Fibroblast of the aortic adventitia (primary cell): ENCODE results near the gene SEMA4D. TPM values are rescaled to one million over a fixed set of nuclear protein-coding genes. Genes with fewer than 3 reads are reported as not detected.
A peak's percentile ranks its signal among the peaks of the same experiment; 100 is the strongest.

Source experiments
- DNase-seq: peaks from one replicate; pipeline ENCODE4 v3.0.0-alpha.2; 2010; ENCODE audit warnings: low read depth
- H3K4me3 ChIP-seq: 2 replicates; pipeline ENCODE4 v1.5.1; 2011; ENCODE audit warnings: low read depth, mild to moderate bottlenecking, control low read depth, low read length, moderate library complexity
- total RNA-seq: library from RNA; depleted of rRNA; stranded (reverse); fragments of >200 nt; gene quantifications from 2 replicates; pipeline ENCODE4 v1.2.3, GENCODE V29; 2012; ENCODE audit warnings: low replicate concordance
- TF ChIP-seq, protein P1 (sequence below): IDR thresholded peaks from 2 replicates; pipeline ENCODE4 v1.5.1; 2011; ENCODE audit warnings: mild to moderate bottlenecking, low read length, control low read depth, inconsistent platforms; ENCODE audit not compliant: insufficient read depth

SEMA4D gene
- total RNA-seq, 1 donor = 0.36 TPM

DNA sequence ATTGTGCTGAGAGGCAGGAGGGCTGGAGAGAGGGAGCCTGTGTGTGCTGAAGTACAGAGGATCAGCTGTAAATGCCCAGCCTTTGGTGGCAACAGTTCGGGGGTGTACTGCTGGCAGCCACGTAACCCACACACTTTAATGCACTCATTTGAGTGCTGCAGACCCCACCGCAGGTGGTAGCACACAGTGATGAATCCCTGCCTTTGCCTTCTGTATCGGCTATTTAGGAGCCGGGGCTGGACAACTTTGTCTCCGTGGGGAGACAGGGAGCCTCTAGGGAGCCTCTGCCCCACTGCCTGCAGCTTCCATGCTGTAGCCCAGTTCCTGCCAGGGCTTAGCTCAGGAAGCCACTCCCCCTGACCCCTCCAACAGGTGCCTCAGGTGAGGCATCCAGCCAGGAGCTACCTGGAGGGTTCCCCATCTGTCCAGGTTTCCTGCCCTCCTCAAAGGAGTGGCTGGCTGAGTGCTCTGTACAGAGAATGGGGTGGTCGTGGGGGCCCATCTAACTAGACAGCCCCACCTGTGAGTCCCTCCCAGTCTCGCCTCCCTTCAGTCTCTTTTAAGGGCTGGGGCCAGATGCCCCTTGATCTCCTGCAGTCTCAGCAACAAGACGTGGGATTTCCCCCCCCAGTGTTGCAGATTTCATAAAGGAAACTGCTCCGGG lies 135.1 kb downstream of the SEMA4D start:
- TF ChIP-seq, protein P1, sequence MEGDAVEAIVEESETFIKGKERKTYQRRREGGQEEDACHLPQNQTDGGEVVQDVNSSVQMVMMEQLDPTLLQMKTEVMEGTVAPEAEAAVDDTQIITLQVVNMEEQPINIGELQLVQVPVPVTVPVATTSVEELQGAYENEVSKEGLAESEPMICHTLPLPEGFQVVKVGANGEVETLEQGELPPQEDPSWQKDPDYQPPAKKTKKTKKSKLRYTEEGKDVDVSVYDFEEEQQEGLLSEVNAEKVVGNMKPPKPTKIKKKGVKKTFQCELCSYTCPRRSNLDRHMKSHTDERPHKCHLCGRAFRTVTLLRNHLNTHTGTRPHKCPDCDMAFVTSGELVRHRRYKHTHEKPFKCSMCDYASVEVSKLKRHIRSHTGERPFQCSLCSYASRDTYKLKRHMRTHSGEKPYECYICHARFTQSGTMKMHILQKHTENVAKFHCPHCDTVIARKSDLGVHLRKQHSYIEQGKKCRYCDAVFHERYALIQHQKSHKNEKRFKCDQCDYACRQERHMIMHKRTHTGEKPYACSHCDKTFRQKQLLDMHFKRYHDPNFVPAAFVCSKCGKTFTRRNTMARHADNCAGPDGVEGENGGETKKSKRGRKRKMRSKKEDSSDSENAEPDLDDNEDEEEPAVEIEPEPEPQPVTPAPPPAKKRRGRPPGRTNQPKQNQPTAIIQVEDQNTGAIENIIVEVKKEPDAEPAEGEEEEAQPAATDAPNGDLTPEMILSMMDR = no peak
- no peak for DNase-seq
- H3K4me3 ChIP-seq = no peak overlapping the region

DNA sequence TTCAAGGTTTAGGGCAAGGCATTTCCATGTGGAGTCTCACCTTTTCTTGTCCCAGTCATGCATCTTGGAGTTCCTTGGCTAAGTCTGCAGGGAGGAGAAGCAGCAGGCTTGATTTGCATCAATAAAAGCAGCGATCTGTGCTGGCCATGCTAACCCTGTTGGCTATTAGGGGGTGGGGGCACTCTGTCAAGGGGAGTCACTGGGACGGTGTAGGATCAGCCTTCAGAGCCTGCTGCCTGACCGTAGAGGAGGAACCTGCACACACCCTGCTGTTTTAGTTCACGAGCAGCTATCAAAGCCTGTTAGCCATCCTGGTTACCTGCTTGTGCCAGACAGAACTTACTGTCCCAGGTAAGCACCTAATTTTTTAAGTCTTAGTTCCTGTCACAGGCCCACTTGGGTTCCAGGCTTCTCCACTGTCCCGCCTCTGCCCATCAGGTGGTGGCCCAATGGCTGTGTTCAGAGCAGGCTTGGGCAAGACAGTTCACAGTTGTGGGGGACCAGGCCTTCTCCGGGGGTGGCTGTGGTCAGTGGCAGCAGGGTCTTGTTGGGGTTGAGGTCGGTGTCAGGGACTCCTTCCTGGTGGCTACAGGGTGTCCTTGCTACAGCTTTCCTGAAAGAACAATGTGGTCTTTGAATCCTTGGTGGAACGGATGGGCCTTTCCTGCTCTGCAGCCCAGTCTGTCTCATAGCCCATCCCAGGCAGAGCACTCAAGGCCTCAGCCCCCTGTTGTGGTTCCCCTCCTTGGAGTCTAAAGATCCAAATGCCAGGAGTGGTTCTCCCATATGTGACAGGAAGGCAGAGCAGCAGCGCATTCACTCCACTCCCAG lies 135.9 kb downstream of the SEMA4D start:
- TF ChIP-seq, protein P1 = no peak
- no peak overlapping the region for H3K4me3 ChIP-seq
- no peak for DNase-seq

DNA sequence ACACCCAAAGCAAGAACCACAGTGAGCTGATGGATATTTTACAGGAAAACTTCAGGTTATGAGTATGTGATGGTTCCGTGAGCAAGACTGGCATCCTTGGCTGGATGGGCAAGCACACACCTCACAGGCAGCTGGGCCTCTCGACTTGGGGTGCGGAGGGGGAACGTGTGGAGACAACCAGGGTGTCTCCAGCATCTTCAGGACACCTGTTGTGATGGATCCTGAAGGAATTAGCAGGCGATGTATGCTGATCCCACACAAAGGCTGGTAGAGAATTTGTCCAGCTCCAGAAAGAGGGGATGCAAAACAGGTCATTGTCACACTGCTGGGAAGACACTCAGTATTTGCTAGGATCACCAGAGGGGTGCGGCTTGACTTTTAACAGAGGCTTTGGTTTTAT lies 136.9 kb downstream of the SEMA4D start:
- TF ChIP-seq, protein P1 = no peak

DNA sequence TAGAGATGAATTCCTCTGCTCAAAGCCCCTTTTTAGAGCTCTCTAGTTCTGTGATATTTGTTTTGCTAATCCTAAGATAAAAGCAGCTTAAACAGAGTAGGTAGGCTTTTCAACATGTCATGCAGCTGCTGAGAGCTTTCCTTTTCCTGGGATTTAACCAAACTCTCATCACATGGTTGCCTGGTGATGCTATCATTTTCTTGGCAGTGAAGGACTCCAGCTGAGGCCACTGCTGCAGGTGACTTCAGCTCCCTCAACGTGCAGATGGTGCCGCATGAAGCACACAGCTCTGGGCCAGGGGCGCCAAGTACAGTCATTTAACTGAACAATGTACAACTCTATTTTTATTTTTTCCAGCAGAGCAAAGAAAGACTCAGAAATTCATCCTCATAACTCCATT lies 137.4 kb downstream of the SEMA4D start:
- H3K4me3 ChIP-seq = no peak overlapping the region
- TF ChIP-seq, protein P1 = no peak
- no peak for DNase-seq

More for the DNA sequence above, 136.9 kb downstream of the SEMA4D start:
- no peak overlapping the region for H3K4me3 ChIP-seq
- DNase-seq = no peak

DNA sequence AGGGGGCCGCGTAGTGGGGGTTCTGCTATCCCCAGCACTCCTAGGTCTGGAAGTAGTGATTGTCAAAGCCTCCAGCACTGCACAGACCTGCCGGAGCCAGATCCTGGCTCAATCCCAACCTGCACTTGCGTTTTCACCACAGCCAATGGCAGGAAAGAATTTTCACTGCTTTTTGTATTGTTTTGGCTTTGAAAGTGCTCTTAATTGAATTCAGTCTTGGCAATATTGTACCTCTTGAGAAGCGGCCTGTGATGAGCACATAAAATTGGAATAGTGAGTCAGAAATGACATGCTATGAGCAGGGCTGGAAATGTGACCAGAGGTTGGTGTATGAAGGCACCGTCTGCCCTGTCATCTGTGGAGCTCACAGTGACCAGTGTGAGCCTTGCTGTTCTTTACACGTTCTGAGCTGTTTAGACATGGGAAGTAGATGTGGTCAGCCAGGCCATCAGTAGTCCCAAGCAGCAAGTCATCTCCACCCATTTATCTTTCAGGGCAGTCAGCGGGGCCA lies 138.1 kb downstream of the SEMA4D start:
- peak; percentile 27 for DNase-seq
- H3K4me3 ChIP-seq = no peak overlapping the region
- TF ChIP-seq, protein P1 = no peak

DNA sequence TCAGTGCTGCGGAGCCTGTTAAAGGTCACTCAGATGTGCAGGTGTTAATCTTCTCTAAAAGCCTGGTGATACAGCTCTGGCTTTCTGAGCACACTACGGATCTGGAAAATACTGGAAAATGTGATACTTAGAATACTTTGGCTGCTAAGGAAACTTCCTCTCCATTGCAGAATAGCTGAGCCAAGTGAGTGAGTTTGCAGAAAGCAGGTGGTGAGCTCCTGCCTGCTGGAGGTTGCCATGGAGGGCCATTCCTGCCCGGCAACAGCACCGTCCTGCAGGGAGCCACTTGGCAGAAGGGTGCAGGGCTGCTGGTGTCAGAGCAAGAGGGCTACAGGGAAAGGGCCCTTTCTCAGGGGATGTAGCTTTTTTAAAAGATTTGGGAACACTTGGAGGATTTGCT lies 138.9 kb downstream of the SEMA4D start:
- H3K4me3 ChIP-seq = no peak overlapping the region
- TF ChIP-seq, protein P1 = no peak
- no peak for DNase-seq
